ENCODE results near the gene KCNJ3. TPM values are rescaled to one million over a fixed set of nuclear protein-coding genes. Genes with fewer than 3 reads are reported as not detected.

The KCNJ3 gene
- total RNA-seq, 1 donor from 2014 or later: not detected

DNA sequence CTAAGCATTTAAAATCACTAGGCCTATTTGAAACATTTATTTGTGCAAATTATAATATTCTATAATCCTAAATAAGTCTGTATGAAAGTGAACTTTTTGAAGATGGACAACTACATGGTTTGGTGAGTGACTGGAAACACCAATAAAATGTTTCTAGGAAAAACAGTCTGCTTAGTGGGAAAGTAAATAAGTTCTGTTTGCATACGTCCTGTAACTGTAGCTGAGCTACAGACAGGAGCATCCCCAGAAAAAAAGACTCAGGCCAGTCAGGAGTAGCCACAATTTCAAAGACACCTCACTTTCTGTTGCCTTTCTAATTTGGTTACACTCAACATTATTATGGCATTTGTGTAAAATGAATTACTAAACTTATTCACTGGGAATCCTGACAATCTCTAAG is 28.4 kb upstream of the KCNJ3 start:
- Mint-ChIP-seq H3K36me3 (ENCODE audit: low read depth, unreplicated experiment) (no peaks in the 10 kb centered on the region), H3K27ac (ENCODE audit: unreplicated experiment) (no peak overlapping the region), H3K4me3 (ENCODE audit: unreplicated experiment) (no peak overlapping the region), H3K27me3 (ENCODE audit: unreplicated experiment) (no peaks in the 10 kb centered on the region), H3K4me1 (ENCODE audit: unreplicated experiment) (no peaks in the 10 kb centered on the region), H3K9me3 (ENCODE audit: unreplicated experiment) (no peaks in the 10 kb centered on the region)
- DNase-seq (ENCODE audit: low spot score): no peak
- TF ChIP-seq, protein P1, sequence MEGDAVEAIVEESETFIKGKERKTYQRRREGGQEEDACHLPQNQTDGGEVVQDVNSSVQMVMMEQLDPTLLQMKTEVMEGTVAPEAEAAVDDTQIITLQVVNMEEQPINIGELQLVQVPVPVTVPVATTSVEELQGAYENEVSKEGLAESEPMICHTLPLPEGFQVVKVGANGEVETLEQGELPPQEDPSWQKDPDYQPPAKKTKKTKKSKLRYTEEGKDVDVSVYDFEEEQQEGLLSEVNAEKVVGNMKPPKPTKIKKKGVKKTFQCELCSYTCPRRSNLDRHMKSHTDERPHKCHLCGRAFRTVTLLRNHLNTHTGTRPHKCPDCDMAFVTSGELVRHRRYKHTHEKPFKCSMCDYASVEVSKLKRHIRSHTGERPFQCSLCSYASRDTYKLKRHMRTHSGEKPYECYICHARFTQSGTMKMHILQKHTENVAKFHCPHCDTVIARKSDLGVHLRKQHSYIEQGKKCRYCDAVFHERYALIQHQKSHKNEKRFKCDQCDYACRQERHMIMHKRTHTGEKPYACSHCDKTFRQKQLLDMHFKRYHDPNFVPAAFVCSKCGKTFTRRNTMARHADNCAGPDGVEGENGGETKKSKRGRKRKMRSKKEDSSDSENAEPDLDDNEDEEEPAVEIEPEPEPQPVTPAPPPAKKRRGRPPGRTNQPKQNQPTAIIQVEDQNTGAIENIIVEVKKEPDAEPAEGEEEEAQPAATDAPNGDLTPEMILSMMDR (IDR thresholded peaks at IDR 0.05; ENCODE audit: unreplicated experiment): no peak

DNA sequence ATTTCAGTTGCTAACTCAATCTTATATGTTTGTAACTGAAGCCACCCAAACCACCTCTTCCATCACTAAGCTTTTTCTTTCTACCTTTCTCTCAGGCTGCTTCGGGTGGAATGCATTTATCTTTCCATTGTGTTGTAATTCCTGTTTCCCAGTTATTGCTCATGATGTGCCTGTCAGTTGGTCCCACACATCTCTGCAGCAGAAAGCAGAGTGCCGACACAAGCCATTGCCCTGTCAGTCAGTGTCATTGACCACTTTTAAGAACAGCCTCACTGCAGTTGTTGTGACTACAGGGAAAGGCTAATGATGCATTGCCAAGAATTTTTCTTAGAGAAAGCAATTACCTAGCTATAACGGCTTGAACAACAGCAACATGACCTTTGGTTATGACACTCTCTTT is 24.8 kb upstream of the KCNJ3 start:
- H3K4me1 Mint-ChIP-seq (ENCODE audit: unreplicated experiment): no peaks in the 10 kb centered on the region
- H3K27ac Mint-ChIP-seq (ENCODE audit: unreplicated experiment): no peak overlapping the region
- no peaks in the 10 kb centered on the region for H3K27me3 Mint-ChIP-seq (ENCODE audit: unreplicated experiment)
- no peak overlapping the region for H3K4me3 Mint-ChIP-seq (ENCODE audit: unreplicated experiment)
- H3K9me3 Mint-ChIP-seq (ENCODE audit: unreplicated experiment): no peaks in the 10 kb centered on the region
- TF ChIP-seq, protein P1 (IDR thresholded peaks at IDR 0.05; ENCODE audit: unreplicated experiment): no peak
- no peak for DNase-seq (ENCODE audit: low spot score)
- no peaks in the 10 kb centered on the region for H3K36me3 Mint-ChIP-seq (ENCODE audit: low read depth, unreplicated experiment)

DNA sequence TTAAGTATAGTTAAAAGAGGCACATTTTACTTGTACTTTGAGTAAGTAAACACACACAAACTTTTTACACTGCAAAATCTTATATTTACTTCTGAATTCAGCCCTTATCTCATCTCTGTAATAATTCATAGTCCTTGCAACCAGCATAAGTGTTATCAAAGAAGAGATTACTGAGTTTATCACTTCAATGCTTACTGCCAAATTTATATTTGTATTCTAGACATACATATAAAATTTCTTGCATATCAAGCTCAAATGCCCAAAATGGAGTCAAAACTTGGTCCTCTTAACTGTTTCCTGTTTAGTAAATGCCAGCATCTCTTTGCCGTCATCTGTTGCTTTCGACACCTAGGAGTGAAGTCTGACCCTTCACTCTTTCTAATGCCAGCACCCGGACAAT is 21.1 kb upstream of the KCNJ3 start:
- no peak overlapping the region for H3K27ac Mint-ChIP-seq (ENCODE audit: unreplicated experiment)
- no peaks in the 10 kb centered on the region for H3K36me3 Mint-ChIP-seq (ENCODE audit: low read depth, unreplicated experiment)
- no peak overlapping the region for H3K4me3 Mint-ChIP-seq (ENCODE audit: unreplicated experiment)
- TF ChIP-seq, protein P1 (IDR thresholded peaks at IDR 0.05; ENCODE audit: unreplicated experiment): no peak
- H3K27me3 Mint-ChIP-seq (ENCODE audit: unreplicated experiment): no peaks in the 10 kb centered on the region
- no peaks in the 10 kb centered on the region for H3K9me3 Mint-ChIP-seq (ENCODE audit: unreplicated experiment)
- H3K4me1 Mint-ChIP-seq (ENCODE audit: unreplicated experiment): no peaks in the 10 kb centered on the region
- no peak for DNase-seq (ENCODE audit: low spot score)

DNA sequence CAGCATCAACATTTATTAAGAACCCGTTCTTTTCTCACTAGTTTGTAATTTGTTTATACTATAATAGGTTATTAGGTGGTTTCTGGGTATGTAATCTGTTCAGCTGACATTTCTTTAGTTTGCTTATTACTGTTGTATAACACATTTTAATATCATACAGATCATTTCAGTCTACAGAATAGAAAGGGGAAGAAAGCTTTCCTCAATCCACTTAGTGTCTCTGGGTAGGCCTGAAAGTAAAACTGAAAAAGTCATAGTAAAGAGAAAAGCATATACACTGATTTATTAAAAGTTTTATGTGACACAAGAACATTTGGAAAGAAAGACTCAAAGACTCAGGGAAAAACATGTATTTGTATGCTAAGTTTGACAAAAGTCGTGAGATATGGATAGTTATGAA is 16.8 kb upstream of the KCNJ3 start:
- no peak overlapping the region for H3K4me3 Mint-ChIP-seq (ENCODE audit: unreplicated experiment)
- TF ChIP-seq, protein P1 (IDR thresholded peaks at IDR 0.05; ENCODE audit: unreplicated experiment): no peak
- no peaks in the 10 kb centered on the region for H3K9me3 Mint-ChIP-seq (ENCODE audit: unreplicated experiment)
- H3K36me3 Mint-ChIP-seq (ENCODE audit: low read depth, unreplicated experiment): no peaks in the 10 kb centered on the region
- H3K27me3 Mint-ChIP-seq (ENCODE audit: unreplicated experiment): no peaks in the 10 kb centered on the region
- no peak overlapping the region for H3K27ac Mint-ChIP-seq (ENCODE audit: unreplicated experiment)
- no peaks in the 10 kb centered on the region for H3K4me1 Mint-ChIP-seq (ENCODE audit: unreplicated experiment)
- DNase-seq (ENCODE audit: low spot score): no peak

DNA sequence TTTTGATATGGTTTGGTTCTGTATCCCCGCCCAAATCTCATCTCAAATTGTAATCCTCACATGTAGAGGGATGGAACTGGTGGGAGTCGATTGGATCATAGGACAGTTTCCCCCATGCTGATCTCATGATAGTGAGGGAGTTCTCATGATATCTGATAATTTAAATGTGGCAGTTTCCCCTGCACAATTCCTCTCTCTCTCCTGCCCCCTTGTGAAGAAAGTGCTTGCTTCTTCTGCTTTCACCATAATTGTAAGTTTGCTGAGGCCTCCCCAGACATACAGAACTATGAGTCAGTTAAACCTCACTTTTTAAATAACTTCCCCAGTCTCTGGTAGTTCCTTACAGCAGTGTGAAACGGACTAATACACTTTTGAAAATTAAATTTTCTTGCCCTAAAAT is 12.3 kb upstream of the KCNJ3 start:
- Mint-ChIP-seq H3K36me3 (ENCODE audit: low read depth, unreplicated experiment) (no peaks in the 10 kb centered on the region), H3K27me3 (ENCODE audit: unreplicated experiment) (peaks cover under 1% of the 10 kb centered on the region), H3K4me1 (ENCODE audit: unreplicated experiment) (no peaks in the 10 kb centered on the region), H3K4me3 (ENCODE audit: unreplicated experiment) (no peak overlapping the region), H3K27ac (ENCODE audit: unreplicated experiment) (no peak overlapping the region), H3K9me3 (ENCODE audit: unreplicated experiment) (no peaks in the 10 kb centered on the region)
- TF ChIP-seq, protein P1 (IDR thresholded peaks at IDR 0.05; ENCODE audit: unreplicated experiment): no peak
- no peak for DNase-seq (ENCODE audit: low spot score)
